ENCODE results near the gene CKAP4. TPM values are rescaled to one million over a fixed set of nuclear protein-coding genes. Genes with fewer than 3 reads are reported as not detected.
A peak's percentile ranks its signal among the peaks of the same experiment; 100 is the strongest.

CKAP4 gene
- total and polyA plus RNA-seq, 2 experiments from 2014 or later = 32.3 to 58.8 TPM

GRCh38 chr12:106290666-106291065 is 42.8 kb upstream of the CKAP4 start (continued):
- TF ChIP-seq ZNF331 (CRISPR knock-in tag; IDR thresholded peaks at IDR 0.05; ENCODE audit: low read depth) (no peak), JUNB (IDR thresholded peaks at IDR 0.05; ENCODE audit: unreplicated experiment) (no peak), POLR2AphosphoS5 (IDR thresholded peaks at IDR 0.05; ENCODE audit: low read depth) (no peak), ZNF114 (CRISPR knock-in tag; IDR thresholded peaks at IDR 0.05) (no peak), EZH2phosphoT487 (IDR thresholded peaks at IDR 0.05; ENCODE audit: unreplicated experiment) (no peak), CREB1 (CRISPR knock-in tag; IDR thresholded peaks at IDR 0.05; ENCODE audit: low read depth) (no peak)
- TF ChIP-seq, protein P1, sequence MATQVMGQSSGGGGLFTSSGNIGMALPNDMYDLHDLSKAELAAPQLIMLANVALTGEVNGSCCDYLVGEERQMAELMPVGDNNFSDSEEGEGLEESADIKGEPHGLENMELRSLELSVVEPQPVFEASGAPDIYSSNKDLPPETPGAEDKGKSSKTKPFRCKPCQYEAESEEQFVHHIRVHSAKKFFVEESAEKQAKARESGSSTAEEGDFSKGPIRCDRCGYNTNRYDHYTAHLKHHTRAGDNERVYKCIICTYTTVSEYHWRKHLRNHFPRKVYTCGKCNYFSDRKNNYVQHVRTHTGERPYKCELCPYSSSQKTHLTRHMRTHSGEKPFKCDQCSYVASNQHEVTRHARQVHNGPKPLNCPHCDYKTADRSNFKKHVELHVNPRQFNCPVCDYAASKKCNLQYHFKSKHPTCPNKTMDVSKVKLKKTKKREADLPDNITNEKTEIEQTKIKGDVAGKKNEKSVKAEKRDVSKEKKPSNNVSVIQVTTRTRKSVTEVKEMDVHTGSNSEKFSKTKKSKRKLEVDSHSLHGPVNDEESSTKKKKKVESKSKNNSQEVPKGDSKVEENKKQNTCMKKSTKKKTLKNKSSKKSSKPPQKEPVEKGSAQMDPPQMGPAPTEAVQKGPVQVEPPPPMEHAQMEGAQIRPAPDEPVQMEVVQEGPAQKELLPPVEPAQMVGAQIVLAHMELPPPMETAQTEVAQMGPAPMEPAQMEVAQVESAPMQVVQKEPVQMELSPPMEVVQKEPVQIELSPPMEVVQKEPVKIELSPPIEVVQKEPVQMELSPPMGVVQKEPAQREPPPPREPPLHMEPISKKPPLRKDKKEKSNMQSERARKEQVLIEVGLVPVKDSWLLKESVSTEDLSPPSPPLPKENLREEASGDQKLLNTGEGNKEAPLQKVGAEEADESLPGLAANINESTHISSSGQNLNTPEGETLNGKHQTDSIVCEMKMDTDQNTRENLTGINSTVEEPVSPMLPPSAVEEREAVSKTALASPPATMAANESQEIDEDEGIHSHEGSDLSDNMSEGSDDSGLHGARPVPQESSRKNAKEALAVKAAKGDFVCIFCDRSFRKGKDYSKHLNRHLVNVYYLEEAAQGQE (IDR thresholded peaks at IDR 0.05; ENCODE audit: unreplicated experiment) = no peak

DNA sequence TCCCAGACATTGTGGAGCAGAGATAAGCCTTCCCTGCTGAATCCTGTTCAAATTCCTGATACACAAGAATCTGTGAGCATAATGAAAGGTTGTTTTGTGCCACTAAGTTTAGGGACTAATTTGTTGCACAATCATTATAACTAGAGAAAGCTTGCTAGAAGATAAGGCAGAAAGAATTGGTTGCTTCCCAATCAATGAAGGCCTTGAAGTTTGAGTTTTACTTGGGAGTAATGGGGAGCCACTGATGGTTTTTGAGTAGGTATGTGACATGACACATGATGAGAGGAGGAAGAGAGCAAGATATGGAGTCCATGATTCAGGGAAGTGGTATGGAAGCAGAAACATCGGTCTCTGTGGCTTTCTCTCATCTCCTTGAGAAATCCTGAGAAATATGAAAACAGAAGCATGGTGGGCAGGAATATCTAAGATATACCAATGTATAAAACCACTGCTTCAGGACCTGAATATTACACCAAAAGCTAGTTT is 41.4 kb upstream of the CKAP4 start:
- H3K4me3 Mint-ChIP-seq = no peak overlapping the region
- Histone ChIP-seq H3K36me3 (ENCODE audit: insufficient read depth) (no peaks in the 10 kb centered on the region), H3K79me2 (replicated peaks; ENCODE audit: insufficient read depth) (no peaks in the 10 kb centered on the region), H3K27ac (ENCODE audit: low read depth) (no peak overlapping the region), H2AFZ (peak overlapping the region; percentile 56; the same call in 1 of the 2 replicates), H4K20me1 (replicated peaks; ENCODE audit: insufficient read depth) (no peaks in the 10 kb centered on the region), H3K27me3 (ENCODE audit: insufficient read depth) (no peaks in the 10 kb centered on the region), H3K4me2 (no peak overlapping the region), H3K4me1 (ENCODE audit: insufficient read depth) (no peaks in the 10 kb centered on the region), H3F3A (replicated peaks; ENCODE audit: low read depth) (no peaks in the 10 kb centered on the region), H3K9me2 (ENCODE audit: insufficient read depth) (no peaks in the 10 kb centered on the region), H3K4me3 (no peak overlapping the region)
- no peaks in the 10 kb centered on the region for H3K36me3 Mint-ChIP-seq (ENCODE audit: low read depth)
- DNase-seq (ENCODE audit: low spot score) = no peak
- H3K4me1 Mint-ChIP-seq = no peaks in the 10 kb centered on the region
- H3K9me3 Mint-ChIP-seq = no peaks in the 10 kb centered on the region
- no peaks in the 10 kb centered on the region for H3K27me3 Mint-ChIP-seq (ENCODE audit: insufficient read depth, low read depth, poor library complexity)
- TF ChIP-seq ZNF331 (CRISPR knock-in tag; IDR thresholded peaks at IDR 0.05; ENCODE audit: low read depth) (no peak), EZH2 (IDR thresholded peaks at IDR 0.05; ENCODE audit: low read depth, unreplicated experiment) (no peak), STAT1 (IDR thresholded peaks at IDR 0.05; ENCODE audit: unreplicated experiment) (no peak), CREB1 (CRISPR knock-in tag; IDR thresholded peaks at IDR 0.05; ENCODE audit: low read depth) (no peak), EZH2phosphoT487 (IDR thresholded peaks at IDR 0.05; ENCODE audit: unreplicated experiment) (no peak), ZNF114 (CRISPR knock-in tag; IDR thresholded peaks at IDR 0.05) (no peak)
- TF ChIP-seq, protein P1 (IDR thresholded peaks at IDR 0.05; ENCODE audit: unreplicated experiment) = no peak
- no peak overlapping the region for H3K27ac Mint-ChIP-seq
- ATAC-seq = no peak
